ENCODE results near the gene IMPG1. TPM values are rescaled to one million over a fixed set of nuclear protein-coding genes. Genes with fewer than 3 reads are reported as not detected.

Gene IMPG1
- total and polyA plus RNA-seq, 2 of the 8 experiments (the other 6 are each of a cell fraction or from before 2014, with no cell fraction given): 0.02 TPM; not detected in 1

DNA sequence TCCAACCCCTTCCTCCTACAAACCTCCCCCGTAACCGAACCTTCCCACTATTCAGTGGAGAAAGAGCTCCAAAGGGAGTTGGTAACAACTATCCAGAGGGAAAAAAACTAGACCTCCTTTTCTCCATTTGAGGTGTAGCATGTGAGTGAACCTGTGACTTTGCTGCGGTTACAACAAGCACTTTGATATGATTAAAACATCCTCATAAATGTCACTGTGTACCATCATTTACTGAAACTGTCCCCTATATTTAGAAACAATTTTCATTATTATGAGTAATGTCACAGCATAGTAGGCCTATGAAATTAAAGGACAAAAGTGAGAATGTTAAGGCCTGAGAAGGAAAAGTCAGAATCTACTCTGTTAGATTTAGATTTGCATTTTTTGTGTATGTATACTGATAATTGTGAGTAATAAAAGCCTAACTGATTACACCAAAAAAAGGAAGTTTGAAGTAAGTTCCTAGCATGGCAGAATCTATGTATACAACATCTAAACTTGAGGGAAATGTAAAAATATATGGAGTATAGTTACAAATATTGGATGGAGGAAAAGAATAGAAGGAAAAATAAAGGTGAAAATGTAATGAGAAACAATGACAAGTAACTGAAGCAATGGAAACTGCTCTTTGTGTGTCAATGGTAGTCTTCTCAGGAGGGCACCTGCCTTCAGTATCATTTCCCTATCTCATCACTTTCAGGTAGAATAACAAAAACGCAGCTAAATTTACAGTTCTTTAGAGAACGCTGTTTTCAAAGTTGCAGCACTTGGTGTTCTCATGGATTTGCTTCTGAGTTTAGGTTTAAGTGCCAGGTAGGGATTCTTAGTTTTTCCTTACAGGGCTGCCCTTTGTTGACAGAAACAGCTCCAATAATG, 145.9 kb downstream of the IMPG1 start:
- H3K4ac ChIP-seq (replicated peaks; ENCODE audit: insufficient read length, low read depth, low read length): no peak overlapping the region
- no peak overlapping the region for H2BK20ac ChIP-seq (ENCODE audit: low read length)
- no peak overlapping the region for H2BK120ac ChIP-seq (replicated peaks; ENCODE audit: low read depth, low read length)
- H2AK5ac ChIP-seq (ENCODE audit: low read depth, low read length): no peak overlapping the region
- H3K79me2 ChIP-seq (ENCODE audit: control insufficient read depth in 1 of 2, insufficient read depth in 2 of 2, low read length in 2 of 2): no peaks in the 10 kb centered on the region
- no peak overlapping the region for H2BK5ac ChIP-seq (ENCODE audit: low read depth, low read length)
- FAIRE-seq (no peak), DNase-seq (ENCODE audit: low read depth in 1 of 2, low spot score in 2 of 2) (no peak)
- H3K27me3 ChIP-seq (replicated peaks in 1 of 4; ENCODE audit: control insufficient read depth in 3 of 4, extremely low read depth in 1 of 4, insufficient read depth in 3 of 4, low read length in 3 of 4): no peaks in the 10 kb centered on the region
- no peak overlapping the region for H4K91ac ChIP-seq (replicated peaks; ENCODE audit: insufficient read length, low read length)
- no peak overlapping the region for H2AFZ ChIP-seq (ENCODE audit: low read length)
- no peak overlapping the region for H3K23ac ChIP-seq (ENCODE audit: insufficient read length)
- H4K8ac ChIP-seq (ENCODE audit: extremely low read depth, insufficient read depth, low read length): no peak overlapping the region
- 73% methylated on average over 5 of the region's 5 CpGs; no CpG with 5 or more reads in 1 of the 2 experiments for WGBS, 2 experiments (ENCODE audit: extremely low coverage in 1 of 2, insufficient coverage in 1 of 2, insufficient read length in 1 of 2, insufficient replicate concordance in 2 of 2, low coverage in 1 of 2, low lambda C conversion rate in 2 of 2, missing lambda C conversion rate in 1 of 2)
- H3K18ac ChIP-seq (ENCODE audit: extremely low read depth, low read length): no peak overlapping the region
- ChIA-PET POLR2A (ENCODE audit: partially characterized antibody) (no interaction called here), CTCF (ENCODE audit: partially characterized antibody) (interaction anchor here (0.6 to 3.7 kb wide), 4 partner anchors 34 to 1207 kb away, joined by 3 to 24 read pairs (median 3); no protein-coding TSS in a partner anchor)
- H3K36me3 ChIP-seq (ENCODE audit: control insufficient read depth in 2 of 4, insufficient read depth in 4 of 4, low read length in 3 of 4): no peaks in the 10 kb centered on the region
- H3K4me2 ChIP-seq (ENCODE audit: insufficient read depth in 1 of 2, low read depth in 2 of 2, low read length in 2 of 2): no peak overlapping the region
- no peak overlapping the region; a peak in 1 of 7 replicates for H3K9ac ChIP-seq (replicated peaks in 1 of 4; ENCODE audit: extremely low read depth in 1 of 4, low read depth in 3 of 4, low read length in 3 of 4)
- H3K4me1 ChIP-seq (replicated peaks in 1 of 4; ENCODE audit: control insufficient read depth in 3 of 4, insufficient read depth in 4 of 4, low read length in 3 of 4): peaks cover 0 to 3% (median 0%) of the 10 kb centered on the region in 4 experiments; a peak in 1 of 7 replicates
- TF ChIP-seq POLR2A (IDR thresholded peaks at IDR 0.05; ENCODE audit: control extremely low read depth in 1 of 2, low read depth in 2 of 2, low read length in 2 of 2) (no peak), FOSL1 (IDR thresholded peaks at IDR 0.05; ENCODE audit: insufficient read depth, low read depth, low read length) (no peak)
- H3K56ac ChIP-seq (replicated peaks; ENCODE audit: insufficient read length, low read depth, low read length): no peak overlapping the region
- no peak overlapping the region for H4K5ac ChIP-seq (ENCODE audit: insufficient read length, low read depth, low read length)
- no peak overlapping the region for H3K4me3 ChIP-seq (ENCODE audit: extremely low read depth in 1 of 4, insufficient read depth in 2 of 4, low read depth in 3 of 4, low read length in 4 of 4)
- no peaks in the 10 kb centered on the region for H3K9me3 ChIP-seq (ENCODE audit: insufficient read depth in 2 of 2, low read depth in 1 of 2, low read length in 1 of 2)
- H3K27ac ChIP-seq (ENCODE audit: low read depth, low read length): no peak overlapping the region
- no peak overlapping the region for H3K14ac ChIP-seq (ENCODE audit: insufficient read length)
- H2BK15ac ChIP-seq (ENCODE audit: low read length): no peak overlapping the region
- H3K79me1 ChIP-seq (ENCODE audit: low read depth, low read length): no peaks in the 10 kb centered on the region
- no peaks in the 10 kb centered on the region for H4K20me1 ChIP-seq (replicated peaks in 1 of 2; ENCODE audit: control insufficient read depth in 1 of 2, insufficient read depth in 2 of 2, low read length in 2 of 2)
- H2BK12ac ChIP-seq (ENCODE audit: low read depth, low read length): no peak overlapping the region
- H3K23me2 ChIP-seq (ENCODE audit: low read depth, low read length): no peaks in the 10 kb centered on the region
